H1 (cell line): ENCODE measurements around the gene SNRNP70. TPM values are rescaled to one million over a fixed set of nuclear protein-coding genes. Genes with fewer than 3 reads are reported as not detected.
A peak's percentile ranks its signal among the peaks of the same experiment; 100 is the strongest.

ENCODE experiments used
- CTCF ChIA-PET: fragments of 300-600 bp; sonication (Branson Sonifier 250); formaldehyde crosslinking; loops from one replicate; lab custom pipeline; 2021; ENCODE audit not compliant: partially characterized antibody; lab: Charles Lee
- POLR2A ChIA-PET: fragments of 300-600 bp; sonication (Branson Sonifier 250); formaldehyde crosslinking; loops from one replicate; lab custom pipeline; 2021; ENCODE audit warnings: inconsistent platforms; ENCODE audit not compliant: partially characterized antibody; lab: Charles Lee
- DNase-seq, 2 experiments: peaks; one replicate each; pipeline versions ENCODE4 v3.0.0 to v3.0.0-alpha.2; 2010 to 2022; ENCODE audit warnings: low spot score in 2 of 2, low read depth in 1 of 2, mixed read lengths in 1 of 2
- FAIRE-seq: peaks from 2 replicates; lab custom pipeline; 2011; peaks lifted over from hg19 to GRCh38; lab: Jason Lieb, UNC
- H2AFZ ChIP-seq: 2 replicates; pipeline ENCODE4 v1.8.1; 2012; ENCODE audit warnings: low read length, inconsistent platforms
- H2AK5ac ChIP-seq: 2 replicates; pipeline ENCODE4 v1.6.1; 2013; ENCODE audit warnings: low read depth, low read length
- H2BK120ac ChIP-seq: replicated peaks from 2 replicates; pipeline ENCODE3; 2013; ENCODE audit warnings: low read depth, low read length, inconsistent platforms
- H2BK12ac ChIP-seq: 2 replicates; pipeline ENCODE4 v1.6.1; 2013; ENCODE audit warnings: low read depth, low read length
- H2BK15ac ChIP-seq: 2 replicates; pipeline ENCODE4 v1.6.1; 2013; ENCODE audit warnings: low read length
- H2BK20ac ChIP-seq: 2 replicates; pipeline ENCODE4 v1.6.1; 2013; ENCODE audit warnings: low read length
- H2BK5ac ChIP-seq: 2 replicates; pipeline ENCODE4 v1.6.1; 2013; ENCODE audit warnings: low read depth, low read length
- H3K14ac ChIP-seq: 2 replicates; pipeline ENCODE4 v1.6.1; 2013; ENCODE audit warnings: inconsistent platforms; ENCODE audit not compliant: insufficient read length
- H3K18ac ChIP-seq: 2 replicates; pipeline ENCODE4 v1.6.1; 2013; ENCODE audit warnings: low read length; ENCODE audit errors: extremely low read depth
- H3K23ac ChIP-seq: 2 replicates; pipeline ENCODE4 v1.6.1; 2013; ENCODE audit warnings: inconsistent platforms; ENCODE audit not compliant: insufficient read length
- H3K23me2 ChIP-seq: 2 replicates; pipeline ENCODE4 v1.6.1; 2013; ENCODE audit warnings: low read depth, low read length
- H3K27ac ChIP-seq: 2 replicates; pipeline ENCODE4 v1.6.1; 2011; ENCODE audit warnings: low read depth, low read length, inconsistent platforms
- H3K27me3 ChIP-seq, 4 experiments: replicated peaks in 1 of 4; 1 replicate in 1 of 4; 2 replicates in 3 of 4; pipeline versions ENCODE4 v1.6.1 to v1.8.1; 2011 to 2013; ENCODE audit warnings: low read length in 3 of 4, mild to moderate bottlenecking in 3 of 4, inconsistent platforms in 2 of 4, mixed read lengths in 2 of 4, moderate library complexity in 1 of 4; ENCODE audit not compliant: control insufficient read depth in 3 of 4, insufficient read depth in 3 of 4; ENCODE audit errors: extremely low read depth in 1 of 4
- H3K36me3 ChIP-seq, 4 experiments: 2 replicates each; pipeline versions ENCODE4 v1.6.1 to v1.8.1; 2011 to 2013; ENCODE audit warnings: mild to moderate bottlenecking in 4 of 4, low read length in 3 of 4, moderate library complexity in 2 of 4, control low read depth in 1 of 4, inconsistent platforms in 1 of 4; ENCODE audit not compliant: insufficient read depth in 4 of 4, control insufficient read depth in 2 of 4
- H3K4ac ChIP-seq: replicated peaks from 2 replicates; pipeline ENCODE3; 2013; ENCODE audit warnings: low read length, low read depth, mixed read lengths, inconsistent platforms; ENCODE audit not compliant: insufficient read length
- H3K4me1 ChIP-seq, 4 experiments: replicated peaks in 1 of 4; 1 replicate in 1 of 4; 2 replicates in 3 of 4; pipeline versions ENCODE4 v1.6.1 to v1.8.1; 2011 to 2013; ENCODE audit warnings: low read length in 3 of 4, inconsistent platforms in 2 of 4, mixed read lengths in 1 of 4; ENCODE audit not compliant: insufficient read depth in 4 of 4, control insufficient read depth in 3 of 4
- H3K4me2 ChIP-seq, 2 experiments: 2 replicates each; pipeline versions ENCODE4 v1.6.1 to v1.8.1; 2011 to 2013; ENCODE audit warnings: low read depth in 2 of 2, low read length in 2 of 2, control low read depth in 1 of 2, inconsistent platforms in 1 of 2, mild to moderate bottlenecking in 1 of 2; ENCODE audit not compliant: insufficient read depth in 1 of 2
- H3K4me3 ChIP-seq, 4 experiments: fragments of 200-600, 300-600 bp in 1 of 4; sonication (generic), shearing (Covaris generic), sonication (Bioruptor Twin) in 1 of 4; 2 replicates each; pipeline versions ENCODE4 v1.5.1 to v1.8.1; 2011 to 2016; ENCODE audit warnings: low read length in 4 of 4, low read depth in 3 of 4, control low read depth in 2 of 4, inconsistent platforms in 2 of 4, mild to moderate bottlenecking in 2 of 4, mixed read lengths in 1 of 4, moderate library complexity in 1 of 4; ENCODE audit not compliant: insufficient read depth in 2 of 4; ENCODE audit errors: extremely low read depth in 1 of 4
- H3K56ac ChIP-seq: replicated peaks from 2 replicates; pipeline ENCODE3; 2013; ENCODE audit warnings: low read depth, mild to moderate bottlenecking, mixed read lengths, low read length, inconsistent platforms; ENCODE audit not compliant: insufficient read length
- H3K79me1 ChIP-seq: 2 replicates; pipeline ENCODE4 v1.6.1; 2013; ENCODE audit warnings: low read depth, low read length, control low read depth
- H3K79me2 ChIP-seq, 2 experiments: 2 replicates each; pipeline versions ENCODE4 v1.6.1 to v1.8.1; 2012 to 2013; ENCODE audit warnings: low read length in 2 of 2, mild to moderate bottlenecking in 2 of 2, inconsistent platforms in 1 of 2; ENCODE audit not compliant: insufficient read depth in 2 of 2, control insufficient read depth in 1 of 2
- H3K9ac ChIP-seq, 4 experiments: replicated peaks in 1 of 4; 1 replicate in 1 of 4; 2 replicates in 3 of 4; pipeline versions ENCODE4 v1.6.1 to v1.8.1; 2011 to 2013; ENCODE audit warnings: low read depth in 3 of 4, low read length in 3 of 4, control low read depth in 2 of 4, mild to moderate bottlenecking in 2 of 4, moderate library complexity in 2 of 4, inconsistent platforms in 1 of 4; ENCODE audit errors: extremely low read depth in 1 of 4
- H3K9me3 ChIP-seq, 2 experiments: 2 replicates each; pipeline versions ENCODE4 v1.6.1 to v1.8.1; 2012 to 2013; ENCODE audit warnings: mild to moderate bottlenecking in 2 of 2, moderate library complexity in 2 of 2, control low read depth in 1 of 2, inconsistent platforms in 1 of 2, low read depth in 1 of 2, low read length in 1 of 2, mixed read lengths in 1 of 2; ENCODE audit not compliant: insufficient read depth in 2 of 2
- H4K20me1 ChIP-seq, 2 experiments: replicated peaks in 1 of 2; 2 replicates each; pipeline versions ENCODE3 to v1.8.1; 2011 to 2013; ENCODE audit warnings: inconsistent platforms in 2 of 2, low read length in 2 of 2, mild to moderate bottlenecking in 1 of 2; ENCODE audit not compliant: insufficient read depth in 2 of 2, control insufficient read depth in 1 of 2
- H4K5ac ChIP-seq: 2 replicates; pipeline ENCODE4 v1.6.1; 2013; ENCODE audit warnings: low read length, low read depth, mixed read lengths, inconsistent platforms; ENCODE audit not compliant: insufficient read length
- H4K8ac ChIP-seq: 2 replicates; pipeline ENCODE4 v1.8.0; 2013; ENCODE audit warnings: mild to moderate bottlenecking, moderate library complexity, low read length, inconsistent platforms; ENCODE audit not compliant: insufficient read depth; ENCODE audit errors: extremely low read depth
- H4K91ac ChIP-seq: replicated peaks from 2 replicates; pipeline ENCODE3; 2013; ENCODE audit warnings: low read length, mixed read lengths, inconsistent platforms; ENCODE audit not compliant: insufficient read length
- BCL11A ChIP-seq, 2 experiments: IDR thresholded peaks; one replicate each; pipeline ENCODE4 v1.6.1; 2011; ENCODE audit warnings: low read depth in 2 of 2, low read length in 2 of 2, mild to moderate bottlenecking in 2 of 2
- CBX5 ChIP-seq: fragments of 300-800, 300-1000 bp; sonication (generic); IDR thresholded peaks from 2 replicates; pipeline ENCODE4 v1.7.1; 2016; ENCODE audit warnings: antibody characterized with exemption, low read length, low read depth
- FOSL1 ChIP-seq: IDR thresholded peaks from 2 replicates; pipeline ENCODE4 v1.6.1; 2011; ENCODE audit warnings: mild to moderate bottlenecking, low read depth, low read length, moderate library complexity; ENCODE audit not compliant: insufficient read depth
- NANOG ChIP-seq: IDR thresholded peaks from 2 replicates; pipeline ENCODE4 v1.6.1; 2011; ENCODE audit warnings: low read length, low read depth, mild to moderate bottlenecking, inconsistent platforms; ENCODE audit not compliant: insufficient read depth, poor library complexity, severe bottlenecking
- POLR2A ChIP-seq, 2 experiments: IDR thresholded peaks; 1 replicate in 1 of 2; 2 replicates in 1 of 2; pipeline ENCODE4 v1.6.1; 2011; ENCODE audit warnings: low read depth in 2 of 2, low read length in 2 of 2, mild to moderate bottlenecking in 2 of 2; ENCODE audit errors: control extremely low read depth in 1 of 2
- RFX5 ChIP-seq: IDR thresholded peaks from 2 replicates; pipeline ENCODE4 v1.6.1; 2011; ENCODE audit warnings: low read depth, low read length, improper control_type of control experiment, borderline replicate concordance
- TAF1 ChIP-seq: IDR thresholded peaks from 2 replicates; pipeline ENCODE4 v1.6.1; 2011; ENCODE audit warnings: mild to moderate bottlenecking, low read depth, low read length
- WGBS, 2 experiments: shearing (Covaris generic) in 1 of 2; methylation state at CpG; one replicate each; pipeline versions ENCODE4 v1.1.6 to v1.1.7; 2013 to 2015; ENCODE audit warnings: low lambda C conversion rate in 2 of 2, mixed read lengths in 2 of 2, inconsistent platforms in 1 of 2, low coverage in 1 of 2, missing lambda C conversion rate in 1 of 2; ENCODE audit not compliant: insufficient replicate concordance in 2 of 2, insufficient coverage in 1 of 2, insufficient read length in 1 of 2; ENCODE audit errors: extremely low coverage in 1 of 2, missing lambda C conversion rate in 1 of 2; 5-methylcytosine and 5-hydroxymethylcytosine counted together
- polyA plus RNA-seq, 7 experiments: library from polyadenylated mRNA; depleted of rRNA in 3 of 7; stranded (reverse) in 5 of 7; unstranded in 2 of 7; fragments of >200 nt in 5 of 7; fragments of 200-250 nt in 2 of 7; gene quantifications; 1 replicate in 5 of 7; 2 replicates in 1 of 7; 4 replicates in 1 of 7; pipeline versions ENCODE4 v1.2.1 to v1.2.3, GENCODE V29; 2011 to 2013; ENCODE audit warnings: missing spikeins in 2 of 7, mixed read lengths in 2 of 7
- total RNA-seq: library from RNA; stranded (reverse); fragmentation: NEBNext Ultra II Directional; extraction: Animal tissue kit (Norgen Biotek cat#: 25700); gene quantifications from 2 replicates; pipeline ENCODE4 v1.2.1, GENCODE V29; 2021

SNRNP70 gene
- total and polyA plus RNA-seq, 2 of the 8 experiments (the other 6 are each of a cell fraction or from before 2014, with no cell fraction given) = 231 to 235 TPM

DNA sequence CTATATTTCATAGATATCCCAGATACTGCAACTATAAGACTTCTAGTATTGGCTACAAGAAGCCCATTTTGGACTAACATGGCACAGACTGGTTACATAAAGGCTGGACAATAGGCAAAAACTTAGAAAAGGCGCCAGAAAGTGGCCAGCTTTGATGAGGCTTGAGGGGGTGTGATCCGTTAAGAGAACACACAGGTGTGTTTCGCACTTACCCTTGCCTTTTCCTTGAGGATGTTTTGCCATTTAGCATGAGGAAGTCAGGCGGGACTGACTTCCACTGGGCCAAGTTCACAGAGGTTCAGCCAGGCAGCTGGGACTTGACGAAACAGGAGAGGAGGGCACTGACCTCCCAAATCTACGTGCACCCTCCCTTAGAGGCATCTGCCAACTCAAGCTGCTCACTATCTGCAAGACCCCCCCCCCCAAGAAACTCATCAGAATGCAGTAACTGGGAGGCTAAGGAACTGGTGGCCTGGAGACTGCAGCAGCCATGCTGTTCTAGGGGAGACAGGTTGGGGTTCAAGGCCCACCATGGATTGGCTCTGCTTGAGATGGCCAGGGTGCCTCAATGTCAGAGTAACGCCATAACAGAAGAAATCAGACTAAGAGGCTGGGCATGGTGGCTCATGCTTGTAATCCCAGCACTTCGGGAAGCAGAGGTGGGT is 24.4 kb downstream of the SNRNP70 start:
- Histone ChIP-seq H3K14ac (no peak overlapping the region), H2BK120ac (no peak overlapping the region), H4K91ac (no peak overlapping the region), H2BK12ac (no peak overlapping the region), H2BK20ac (no peak overlapping the region), H3K4me3 (no peak overlapping the region), H4K5ac (no peak overlapping the region), H3K36me3 (peaks cover 15 to 41% (median 38%) of the 10 kb centered on the region in 4 experiments), H2AFZ (no peak overlapping the region), H3K23me2 (peaks cover 7% of the 10 kb centered on the region), H3K4me1 (peaks cover 0 to 4% (median 0%) of the 10 kb centered on the region in 4 experiments; a peak in 2 of 7 replicates), H3K23ac (no peak overlapping the region), H4K8ac (no peak overlapping the region), H2BK5ac (no peak overlapping the region), H3K56ac (no peak overlapping the region), H3K4ac (no peak overlapping the region), H3K79me1 (no peaks in the 10 kb centered on the region), H3K27me3 (no peaks in the 10 kb centered on the region; a peak in 1 of 7 replicates), H3K4me2 (no peak overlapping the region), H4K20me1 (peaks cover 16 to 28% of the 10 kb centered on the region in 2 experiments), H3K79me2 (no peaks in the 10 kb centered on the region), H3K9ac (no peak overlapping the region), H2BK15ac (no peak overlapping the region), H3K27ac (no peak overlapping the region), H2AK5ac (no peak overlapping the region), H3K9me3 (no peaks in the 10 kb centered on the region), H3K18ac (no peak overlapping the region)
- no peak for DNase-seq
- WGBS, 2 experiments = 93% methylated on average over 8 of the region's 8 CpGs; no CpG with 5 or more reads in 1 of the 2 experiments
- no peak for TF ChIP-seq CBX5
- no peak for TF ChIP-seq RFX5
- TF ChIP-seq FOSL1 = no peak
- TF ChIP-seq TAF1 = no peak
- no peak for TF ChIP-seq NANOG
- TF ChIP-seq BCL11A (IDR thresholded peaks at IDR 0.05; ENCODE audit: low read depth in 2 of 2, low read length in 2 of 2) = no peak
- TF ChIP-seq POLR2A (IDR thresholded peaks at IDR 0.05; ENCODE audit: control extremely low read depth in 1 of 2, low read depth in 2 of 2, low read length in 2 of 2) = 0 out of 3 replicates have a peak, but pooled peaks of 1 of the 2 experiments have one; percentile 28
- no peak for FAIRE-seq
- POLR2A ChIA-PET = interaction anchor here (0.6 to 7.8 kb wide), 6 partner anchors 10 to 346 kb away, joined by 3 to 67 read pairs (median 4); partner anchors contain the start of gene PPFIA3
- CTCF ChIA-PET = interaction anchor here (0.9 to 2.9 kb wide), 7 partner anchors 11 to 116 kb away, joined by 3 to 20 read pairs (median 4); no protein-coding TSS in a partner anchor
